ENCODE measurements around the gene SGMS1.
"Not testable (repeated sequence)": the region's sequence is repeated elsewhere in the genome, so short reads cannot be mapped to it uniquely, and the experiment has no call there.

Gene SGMS1

DNA sequence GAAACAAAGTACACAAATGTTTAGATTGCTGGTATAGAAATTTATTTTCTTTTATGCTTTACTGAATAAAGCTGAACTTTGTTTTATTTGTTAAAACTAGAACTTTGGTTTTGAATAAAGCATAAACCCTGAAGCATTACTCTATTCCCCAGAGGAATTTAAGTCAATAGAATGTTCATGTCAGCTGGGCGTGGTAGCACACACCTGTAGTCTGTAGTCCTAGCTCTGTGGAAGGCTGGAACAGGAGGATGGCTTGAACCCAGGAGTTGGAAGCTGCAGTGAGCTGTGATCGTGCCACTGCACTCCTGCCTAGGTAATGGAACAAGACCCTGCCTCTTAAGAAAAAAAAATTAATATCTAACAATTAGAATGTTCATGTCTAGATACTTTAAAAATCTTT, 233.5 kb downstream of the SGMS1 start:
- no peak for DNase-seq

DNA sequence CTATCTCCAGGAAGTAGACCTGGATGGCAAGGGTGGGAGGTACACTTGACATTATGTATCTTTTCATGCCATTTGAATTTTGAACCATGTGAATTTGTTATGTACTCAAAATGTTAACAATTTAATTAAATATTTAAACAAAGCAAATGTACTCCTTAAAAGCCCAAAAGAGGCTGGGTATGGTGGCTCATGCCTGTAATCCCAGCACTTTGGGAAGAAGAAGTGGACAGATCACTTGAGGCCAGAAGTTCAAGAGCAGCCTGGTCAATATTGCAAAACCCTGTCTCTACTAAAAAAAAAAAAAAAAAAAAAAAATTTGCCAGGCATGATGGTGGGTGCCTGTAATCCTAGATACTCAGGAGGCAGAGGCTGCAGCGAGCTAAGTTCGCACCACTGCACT, 235.6 kb downstream of the SGMS1 start:
- no peak for DNase-seq

DNA sequence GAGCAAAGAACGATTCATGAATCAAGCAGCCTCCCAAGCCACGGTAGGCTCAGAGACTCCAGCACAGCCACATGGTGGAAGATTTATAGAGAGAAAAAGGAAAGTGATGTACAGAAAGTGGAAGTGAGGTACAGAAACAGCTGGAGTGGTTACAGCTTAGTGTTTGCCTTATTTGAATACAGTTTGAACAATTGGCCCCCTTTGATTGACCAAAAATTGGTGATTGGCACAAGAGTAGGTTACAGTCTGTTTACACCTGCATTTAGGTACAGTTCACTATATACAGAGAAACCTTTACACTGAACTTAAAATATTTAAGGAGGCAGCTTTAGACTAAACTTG, 236.1 kb downstream of the SGMS1 start:
- DNase-seq, result no peak

DNA sequence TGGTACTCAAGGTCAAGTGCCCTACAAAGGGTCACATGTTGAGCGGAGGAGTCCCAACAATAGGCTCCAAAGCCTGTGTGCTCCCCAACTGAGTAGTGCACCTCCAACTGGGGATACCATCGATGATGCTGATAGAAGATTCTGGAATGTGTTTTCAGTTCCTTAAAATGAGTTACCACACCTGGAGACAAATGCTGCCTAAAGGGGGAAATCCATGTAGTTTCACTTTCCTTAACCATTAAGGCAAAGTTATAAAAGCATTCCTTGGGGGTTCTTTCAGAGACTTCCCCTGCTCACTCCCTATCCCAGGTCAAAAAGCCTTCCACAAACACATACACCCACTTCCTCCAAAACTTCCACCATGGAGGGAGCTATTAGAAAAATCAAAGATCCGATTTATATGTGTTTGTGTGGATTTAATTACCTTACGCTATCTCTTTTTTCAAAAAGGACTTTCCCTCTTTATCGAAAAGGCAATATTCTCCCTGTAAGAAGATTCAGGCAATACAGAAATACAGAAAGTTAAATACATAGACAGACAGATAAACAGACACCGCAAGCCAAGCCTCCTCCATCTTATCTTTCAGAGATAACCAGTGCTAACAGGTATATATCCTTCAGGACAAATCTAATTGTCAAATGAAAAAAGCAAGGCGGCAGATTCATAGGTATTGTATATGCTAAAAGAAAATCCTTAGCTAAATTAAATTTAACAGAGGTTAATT, 236.6 kb downstream of the SGMS1 start:
- no peak for DNase-seq

DNA sequence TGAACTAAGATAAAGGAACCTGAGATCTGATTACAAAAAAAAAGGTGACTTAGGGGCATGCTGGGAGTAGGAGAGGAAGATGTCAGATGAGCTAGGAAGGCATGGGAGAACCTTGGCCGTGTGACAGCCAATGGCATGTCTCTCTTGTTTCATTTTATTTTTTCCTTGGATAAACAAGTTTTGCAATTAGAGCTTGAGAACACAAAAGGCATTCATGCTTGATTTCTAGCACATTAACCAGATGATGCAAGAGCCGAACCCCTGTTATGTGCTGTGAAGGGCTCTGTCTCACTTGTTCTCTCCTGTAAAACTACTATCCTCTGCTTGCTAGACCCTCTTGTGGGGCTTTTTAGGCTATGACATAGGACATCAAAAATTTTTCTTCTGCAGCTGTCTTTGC, 238.1 kb downstream of the SGMS1 start:
- DNase-seq, result no peak

DNA sequence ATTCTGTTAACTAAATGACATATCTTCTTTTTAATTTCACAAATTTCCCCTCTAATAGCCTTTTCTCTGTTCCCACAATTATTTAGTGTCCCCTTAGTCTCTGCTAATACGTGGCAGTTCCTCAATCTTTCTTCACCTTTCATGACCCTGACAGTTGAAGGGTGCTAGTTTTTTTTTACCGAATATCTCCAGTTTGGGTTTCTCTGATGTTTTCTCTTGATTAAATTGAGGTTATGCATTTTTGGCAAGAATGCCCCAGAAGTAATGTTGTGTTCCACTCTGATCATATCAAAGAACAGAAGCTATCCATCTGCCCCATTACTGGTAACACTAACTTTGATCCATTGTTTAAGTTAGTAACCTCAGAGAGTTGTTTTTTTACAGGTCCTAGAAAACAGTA, 238.9 kb downstream of the SGMS1 start:
- no peak for DNase-seq

DNA sequence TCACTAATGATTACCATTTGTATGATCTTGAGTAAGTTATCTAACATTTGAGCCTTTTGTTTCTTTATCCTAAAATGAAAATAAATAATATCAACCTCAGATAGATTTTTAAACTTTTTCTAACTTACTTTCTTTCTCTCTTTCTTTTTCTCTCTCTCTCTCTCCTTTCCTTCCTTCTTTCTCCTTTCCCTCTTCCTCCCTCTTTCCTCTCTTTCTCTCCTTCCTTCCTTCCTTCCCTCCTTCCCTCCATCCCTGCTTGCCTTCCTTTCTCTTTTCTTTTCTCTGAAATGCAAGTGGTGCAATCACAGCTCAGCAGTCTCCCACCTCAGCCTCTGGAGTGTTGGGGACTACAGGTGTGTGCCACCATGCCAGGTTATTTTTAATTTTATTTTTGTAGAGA, 239.5 kb downstream of the SGMS1 start:
- no peak for DNase-seq

DNA sequence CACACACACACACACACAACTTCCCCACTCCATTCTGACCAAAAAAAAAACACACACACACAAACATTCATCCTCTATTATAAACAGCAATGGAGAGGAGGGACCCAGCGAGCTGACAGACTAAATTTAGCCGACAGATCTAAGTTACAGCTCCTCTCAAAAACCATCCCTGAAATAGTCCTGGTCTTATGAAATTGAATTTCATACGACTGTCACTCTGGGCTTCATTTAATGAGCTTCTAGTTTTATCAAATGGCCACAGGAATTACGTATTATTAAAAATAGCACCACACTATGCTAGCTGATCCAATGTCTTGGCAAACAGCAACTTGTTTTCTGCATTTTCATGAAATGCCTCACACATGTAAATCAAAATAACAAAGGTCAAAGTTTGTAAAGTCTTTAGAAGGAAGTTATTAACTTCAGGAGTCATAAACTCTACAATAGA, 241.2 kb downstream of the SGMS1 start:
- no peak for DNase-seq

DNA sequence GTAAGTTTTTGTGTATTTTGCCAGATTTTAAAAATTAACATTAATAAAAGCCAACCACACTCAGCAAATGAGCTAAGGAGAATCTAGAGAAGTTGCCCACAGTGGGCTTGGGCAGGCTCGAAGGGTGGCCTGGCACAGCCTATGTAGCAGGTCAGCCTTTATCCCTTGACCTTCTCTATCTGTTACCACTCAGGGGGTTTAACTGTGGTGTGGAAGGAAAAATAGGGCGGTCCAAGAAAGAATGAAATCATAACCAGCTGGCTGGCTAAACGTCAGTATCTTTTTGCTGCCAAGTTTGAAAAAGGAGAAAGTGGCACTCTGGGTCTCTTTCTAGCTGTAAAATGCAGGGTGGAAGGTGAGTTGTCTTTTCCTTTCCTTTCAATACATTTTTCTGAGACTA, 242.1 kb downstream of the SGMS1 start:
- DNase-seq, result no peak

DNA sequence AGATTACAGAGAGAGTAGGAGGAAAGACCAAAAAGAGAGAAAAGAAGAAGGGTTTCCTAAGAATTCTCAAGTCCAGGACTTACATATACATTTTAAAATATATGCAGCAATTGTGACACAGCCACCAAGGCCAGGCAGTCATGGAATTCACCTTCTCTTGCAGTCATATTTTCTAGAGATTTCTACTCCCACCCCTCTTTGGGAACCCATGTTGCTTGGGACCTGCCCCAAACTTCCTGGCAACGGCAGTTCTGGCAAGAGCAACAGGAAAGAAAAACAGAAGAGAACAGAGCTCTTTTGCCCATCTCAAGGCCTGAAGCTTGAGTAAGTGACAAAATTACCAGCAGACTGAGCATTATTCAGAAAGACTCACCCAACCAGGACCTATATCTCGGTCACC, 244.1 kb downstream of the SGMS1 start:
- no peak for DNase-seq

DNA sequence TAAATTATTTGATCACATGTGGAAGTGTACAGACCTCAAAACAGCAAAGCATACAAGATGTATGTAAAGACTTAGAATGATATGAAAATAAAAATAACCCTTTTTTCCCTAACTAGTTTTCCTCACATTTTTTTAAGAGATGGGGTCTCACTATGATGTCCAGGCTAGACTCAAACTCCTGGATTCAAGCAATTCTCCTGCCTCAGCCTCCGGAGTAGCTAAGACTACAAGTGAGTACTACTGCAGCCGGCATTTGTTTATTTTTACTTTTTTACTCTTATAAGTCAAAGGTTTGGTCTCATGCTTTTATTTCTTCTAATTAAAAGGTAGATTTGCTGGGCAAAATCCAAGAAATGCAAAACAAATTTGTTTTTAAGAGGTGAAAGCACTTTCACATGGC, 248.0 kb downstream of the SGMS1 start:
- DNase-seq, result no peak

DNA sequence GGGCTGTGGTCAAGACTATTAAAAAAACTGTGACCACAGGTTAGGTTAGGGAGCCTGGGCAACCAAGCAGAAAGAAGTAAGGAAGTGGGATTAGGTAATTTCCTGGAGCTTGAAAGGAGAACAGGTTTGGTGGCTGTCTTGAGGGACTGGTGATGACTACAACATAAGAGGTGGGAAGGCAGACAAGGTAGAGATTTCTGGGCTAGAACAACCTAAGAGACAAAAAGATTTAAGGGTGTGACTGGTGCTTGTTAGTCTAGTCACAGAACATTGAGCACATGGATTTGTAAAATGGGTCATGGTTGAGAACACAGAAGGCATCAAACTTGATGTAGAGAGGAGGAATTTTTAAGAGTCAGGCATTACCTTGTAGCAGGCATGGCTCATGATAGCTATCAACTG, 248.7 kb downstream of the SGMS1 start:
- no peak for DNase-seq

DNA sequence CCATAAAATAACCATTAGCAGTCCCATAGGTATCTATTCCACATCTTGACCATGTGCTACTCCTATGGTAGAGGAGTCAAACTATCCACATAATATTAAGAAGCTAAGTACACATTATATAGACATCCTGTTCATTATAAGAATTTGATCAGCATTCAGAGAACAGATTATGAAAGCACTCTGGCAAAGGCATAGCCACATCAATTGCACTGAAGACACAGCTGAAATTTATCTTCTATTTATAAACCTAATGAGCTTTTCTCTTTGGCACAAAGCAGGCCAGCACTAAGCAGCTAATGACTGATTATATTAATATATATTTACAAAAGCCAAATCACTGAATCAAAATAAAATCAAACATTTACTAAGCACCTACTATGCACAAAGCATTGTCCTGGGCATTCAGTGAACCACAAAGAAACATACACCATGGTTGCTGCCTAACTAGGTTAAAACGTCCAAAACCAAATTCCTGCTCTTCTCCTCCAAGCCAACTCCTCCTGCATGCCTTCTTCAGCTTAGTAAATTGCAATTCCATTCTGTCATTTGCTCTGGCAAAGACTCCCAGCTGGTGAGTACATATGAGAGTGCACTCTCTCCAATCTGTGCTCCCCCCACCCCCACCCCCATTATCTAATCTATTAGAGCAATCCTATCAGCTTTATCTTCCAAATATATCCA, 249.8 kb downstream of the SGMS1 start:
- no peak for DNase-seq

DNA sequence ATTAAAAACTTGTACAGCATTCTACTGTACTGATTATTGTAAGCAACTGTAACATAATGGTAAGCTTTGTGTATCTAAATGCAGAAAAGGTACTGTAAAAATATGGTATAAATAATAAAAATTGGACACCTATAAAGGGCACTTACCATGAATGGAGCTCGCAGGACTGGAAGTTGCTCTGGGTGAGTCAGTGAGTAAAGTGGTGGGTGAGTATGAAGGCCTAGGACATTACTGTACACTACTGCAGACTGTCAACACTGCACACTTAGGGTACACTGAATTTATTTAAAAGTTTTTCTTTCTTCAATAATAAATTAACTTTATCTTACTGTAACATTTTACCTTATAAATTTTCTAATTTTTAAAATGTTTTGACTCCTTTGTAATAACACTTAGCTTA, 253.8 kb downstream of the SGMS1 start:
- no peak for DNase-seq

DNA sequence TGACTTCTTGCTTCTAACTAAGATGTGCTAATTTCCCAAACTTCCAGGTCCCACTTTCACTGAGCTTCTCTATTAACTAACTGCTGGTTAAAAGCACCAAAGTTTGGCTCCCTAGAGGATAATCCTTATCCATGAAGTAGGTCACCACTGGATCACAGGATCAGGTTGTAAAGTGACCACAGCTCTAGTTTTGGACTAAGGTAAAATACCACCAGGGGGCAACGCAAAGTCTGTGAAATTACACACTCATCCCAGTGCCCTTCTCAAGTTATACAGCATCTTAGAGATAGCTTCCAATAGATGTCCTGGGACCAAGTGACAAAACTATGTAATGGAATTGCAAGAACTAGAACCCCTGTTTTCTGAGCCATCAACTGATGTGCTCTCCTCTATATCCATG, 256.0 kb downstream of the SGMS1 start:
- no peak for DNase-seq

DNA sequence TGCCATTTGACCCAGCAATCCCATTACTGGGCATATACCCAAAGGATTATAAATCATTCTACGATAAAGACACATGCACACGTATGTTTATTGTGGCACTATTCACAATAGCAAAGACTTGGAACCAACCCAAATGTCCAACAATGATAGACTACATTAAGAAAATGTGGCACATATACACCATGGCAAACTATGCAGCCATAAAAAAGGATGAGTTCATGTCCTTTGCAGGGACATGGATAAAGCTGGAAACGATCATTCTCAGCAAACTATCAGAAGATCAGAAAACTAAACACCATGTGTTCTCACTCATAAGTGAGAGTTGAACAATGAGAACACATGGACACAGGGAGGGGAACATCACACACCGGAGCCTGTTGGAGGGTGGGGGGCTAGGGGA, 257.3 kb downstream of the SGMS1 start:
- not testable (repeated sequence) for DNase-seq

DNA sequence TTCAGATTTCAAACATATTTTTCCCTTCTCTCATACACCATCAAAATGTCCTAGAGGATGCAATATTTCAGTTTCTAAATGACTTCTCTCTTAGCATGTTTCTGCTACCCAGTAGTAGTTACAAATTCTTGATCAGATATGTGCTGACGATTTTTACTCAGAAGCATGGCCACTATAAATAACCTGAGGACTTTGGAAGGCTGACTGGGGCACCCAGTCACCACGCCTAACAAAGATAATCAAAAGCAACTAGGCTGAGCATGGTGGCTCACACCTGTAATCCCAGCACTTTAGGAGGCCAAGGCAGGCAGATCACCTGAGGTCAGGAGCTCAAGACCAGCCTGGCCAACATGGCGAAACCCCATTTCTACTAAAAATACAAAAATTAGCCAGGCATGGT, 259.0 kb downstream of the SGMS1 start:
- DNase-seq, result not testable (repeated sequence)

DNA sequence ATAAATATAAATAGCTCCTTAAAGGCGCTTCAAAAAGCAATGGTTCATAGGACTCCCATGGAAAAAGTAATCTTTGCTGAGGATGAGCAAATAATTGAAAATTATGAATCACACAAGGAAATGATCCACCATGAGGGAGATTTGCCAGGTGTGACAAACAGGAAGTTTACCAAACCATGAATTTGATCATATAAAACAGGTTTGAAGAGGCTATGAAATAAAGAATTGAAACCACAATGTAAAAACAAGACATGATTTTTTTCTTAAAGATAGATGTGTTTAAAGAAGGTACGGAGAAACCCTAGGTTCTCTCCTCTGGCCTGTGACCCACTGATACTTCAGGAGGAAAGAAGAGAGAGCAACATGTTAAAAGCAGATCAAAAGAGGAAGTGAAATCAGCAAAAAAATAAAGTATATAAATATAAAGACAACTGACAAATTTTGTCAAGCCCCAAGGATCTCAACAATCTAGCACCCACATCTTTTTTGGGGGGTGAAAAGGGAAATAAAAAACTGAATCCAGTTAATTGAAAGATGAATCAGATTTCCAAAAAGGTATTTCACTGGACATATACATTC, 261.1 kb downstream of the SGMS1 start:
- no peak for DNase-seq

DNA sequence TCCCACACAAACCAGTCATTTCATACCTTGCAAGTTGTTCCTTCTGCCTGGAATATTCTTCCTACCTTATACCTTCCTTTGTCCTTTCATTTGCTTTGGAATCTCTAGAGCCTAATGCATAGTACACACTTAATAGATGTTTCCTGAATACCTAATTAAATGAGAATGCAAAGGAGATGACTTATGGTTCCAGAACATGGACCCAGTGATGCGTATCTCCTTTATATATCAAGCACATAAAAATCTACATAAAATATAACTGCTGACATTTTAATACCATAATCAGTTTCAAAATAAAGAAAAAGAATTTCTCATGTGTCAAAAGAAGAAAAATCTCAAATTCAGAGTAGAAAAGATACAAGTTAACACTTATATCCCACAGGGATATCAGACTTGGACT, 261.8 kb downstream of the SGMS1 start:
- no peak for DNase-seq

DNA sequence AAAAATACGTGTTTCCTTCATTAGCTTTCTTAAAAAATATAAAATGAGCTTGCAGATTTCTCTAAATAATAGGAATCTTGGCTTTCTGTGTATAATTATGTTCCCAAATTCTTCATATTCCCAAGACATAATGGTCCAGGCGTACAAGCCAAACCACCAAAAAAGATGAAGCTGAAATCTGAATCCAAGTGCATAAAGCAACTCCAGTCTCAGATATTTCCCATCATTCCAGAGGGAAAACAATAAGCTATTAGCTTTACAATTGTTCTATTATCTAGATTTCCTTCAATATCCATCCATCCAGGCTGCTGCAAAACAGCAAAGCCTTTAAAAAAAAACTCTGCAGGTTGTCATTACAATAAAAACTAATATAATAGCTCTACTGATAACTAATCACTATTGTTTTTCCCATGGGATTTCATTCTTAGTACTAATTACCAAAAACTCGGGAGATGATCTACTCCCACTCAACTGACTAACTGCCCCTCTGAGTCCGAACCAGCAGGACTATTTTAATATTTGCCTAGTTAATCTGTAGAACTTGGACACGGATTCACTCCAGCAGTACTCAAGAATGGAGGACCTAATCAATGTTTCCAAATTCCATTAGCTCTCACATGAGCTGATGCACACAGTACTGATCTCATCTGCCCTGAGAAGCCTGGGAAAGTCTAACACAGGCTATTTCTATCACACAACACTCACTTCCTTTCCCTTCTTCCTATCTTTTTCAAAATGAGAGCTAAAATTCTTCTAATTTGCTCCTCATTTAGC, 263.5 kb downstream of the SGMS1 start:
- no peak for DNase-seq

DNA sequence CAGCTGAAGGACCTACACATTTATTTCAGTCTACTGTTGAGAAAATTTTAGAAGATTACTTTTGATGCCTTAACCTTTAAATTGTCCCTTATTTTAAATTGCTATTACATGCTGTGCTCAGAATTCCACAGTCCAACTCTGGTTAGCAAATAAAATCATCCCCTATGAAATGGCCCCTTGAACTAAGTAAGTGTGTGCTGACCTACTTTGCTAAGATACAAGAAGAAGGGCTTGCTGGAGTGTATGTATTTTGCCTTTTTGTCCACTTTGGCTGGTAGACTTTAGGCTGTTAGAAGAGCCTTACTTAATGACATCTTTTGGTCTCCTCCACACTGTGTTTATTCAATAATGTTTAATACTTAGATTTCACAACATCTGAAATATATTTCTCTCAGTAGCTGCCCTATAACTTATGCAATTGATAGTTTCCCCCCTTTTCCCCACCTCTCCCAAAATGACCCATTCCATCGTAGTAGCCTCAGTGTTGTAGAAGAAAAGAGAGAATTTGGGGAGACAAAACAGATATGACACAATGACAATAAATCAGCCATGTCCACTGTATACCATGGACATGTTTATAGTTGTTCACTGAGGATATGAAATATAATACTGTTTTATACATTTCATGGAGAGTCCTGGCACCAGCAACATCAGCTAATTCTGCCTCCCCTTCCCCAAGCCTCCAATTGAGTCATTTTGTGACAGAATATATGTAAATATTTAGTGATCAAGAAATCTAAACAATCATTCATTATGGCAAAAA, 264.6 kb downstream of the SGMS1 start:
- DNase-seq, result no peak

DNA sequence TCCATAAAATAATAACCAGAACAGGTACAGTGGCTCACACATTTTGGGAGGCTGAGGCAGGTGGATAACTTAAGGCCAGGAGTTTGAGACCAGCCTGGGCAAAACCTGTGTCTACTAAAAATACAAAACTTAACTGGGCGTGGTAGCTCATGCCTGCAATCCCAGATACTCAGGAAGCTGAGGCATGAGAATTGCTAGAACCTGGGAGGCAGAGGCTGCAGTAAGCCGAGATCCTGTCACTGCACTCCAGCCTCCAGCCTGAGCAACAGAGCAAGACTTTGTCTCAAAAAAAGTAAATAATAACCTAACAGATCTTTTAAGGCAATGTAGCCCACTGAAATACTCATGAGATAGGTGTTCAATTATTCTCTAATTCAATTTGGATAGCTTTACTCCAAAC, 265.3 kb downstream of the SGMS1 start:
- no peak for DNase-seq

DNA sequence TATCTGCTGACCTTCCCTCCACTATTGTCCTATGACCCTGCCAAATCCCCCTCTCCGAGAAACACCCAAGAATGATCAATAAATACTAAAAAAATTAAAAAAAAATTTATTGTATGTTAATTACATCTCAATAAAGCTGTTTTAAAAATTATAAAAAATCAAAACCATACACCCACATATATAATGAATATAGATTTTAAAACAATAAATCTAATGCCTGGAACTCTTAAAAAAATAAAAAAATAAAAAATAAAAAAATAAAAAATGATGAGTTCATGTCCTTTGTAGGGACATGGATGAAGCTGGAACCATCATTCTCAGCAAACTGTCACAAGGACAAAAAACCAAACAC, 267.3 kb downstream of the SGMS1 start:
- DNase-seq, result not testable (repeated sequence)
